ENCODE data around the gene COL12A1.

The COL12A1 gene

GRCh38 chr6:75243333-75244062 is 37.6 kb upstream of the COL12A1 start, which contains the start of gene COX7A2:
COX7A2 (minus strand) TSS chr6:75243801; CDS start chr6:75243734, 67 bp downstream.
- DNase-seq (ENCODE audit: low read depth), result peak; percentile 99
- H3K4me3 ChIP-seq (ENCODE audit: low read depth, low read length), result peak within 1 kb of the TSS; percentile 76
- TF ChIP-seq MAX (IDR thresholded peaks at IDR 0.05; ENCODE audit: low read depth, low read length) (peak; percentile 68), MYC (IDR thresholded peaks at IDR 0.05; ENCODE audit: low read depth, low read length) (peak; percentile 71), POLR2A (IDR thresholded peaks at IDR 0.05; ENCODE audit: extremely low read depth, insufficient read length) (peak; percentile 93)
- TF ChIP-seq, protein P1, sequence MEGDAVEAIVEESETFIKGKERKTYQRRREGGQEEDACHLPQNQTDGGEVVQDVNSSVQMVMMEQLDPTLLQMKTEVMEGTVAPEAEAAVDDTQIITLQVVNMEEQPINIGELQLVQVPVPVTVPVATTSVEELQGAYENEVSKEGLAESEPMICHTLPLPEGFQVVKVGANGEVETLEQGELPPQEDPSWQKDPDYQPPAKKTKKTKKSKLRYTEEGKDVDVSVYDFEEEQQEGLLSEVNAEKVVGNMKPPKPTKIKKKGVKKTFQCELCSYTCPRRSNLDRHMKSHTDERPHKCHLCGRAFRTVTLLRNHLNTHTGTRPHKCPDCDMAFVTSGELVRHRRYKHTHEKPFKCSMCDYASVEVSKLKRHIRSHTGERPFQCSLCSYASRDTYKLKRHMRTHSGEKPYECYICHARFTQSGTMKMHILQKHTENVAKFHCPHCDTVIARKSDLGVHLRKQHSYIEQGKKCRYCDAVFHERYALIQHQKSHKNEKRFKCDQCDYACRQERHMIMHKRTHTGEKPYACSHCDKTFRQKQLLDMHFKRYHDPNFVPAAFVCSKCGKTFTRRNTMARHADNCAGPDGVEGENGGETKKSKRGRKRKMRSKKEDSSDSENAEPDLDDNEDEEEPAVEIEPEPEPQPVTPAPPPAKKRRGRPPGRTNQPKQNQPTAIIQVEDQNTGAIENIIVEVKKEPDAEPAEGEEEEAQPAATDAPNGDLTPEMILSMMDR (IDR thresholded peaks at IDR 0.05; ENCODE audit: low read depth, low read length), result no peak

GRCh38 chr6:75236630-75237029 is 30.8 kb upstream of the COL12A1 start:
- TF ChIP-seq MYC (IDR thresholded peaks at IDR 0.05; ENCODE audit: low read depth, low read length) (no peak), POLR2A (IDR thresholded peaks at IDR 0.05; ENCODE audit: extremely low read depth, insufficient read length) (no peak), MAX (IDR thresholded peaks at IDR 0.05; ENCODE audit: low read depth, low read length) (no peak)
- DNase-seq (ENCODE audit: low read depth), result no peak
- no peak overlapping the region for H3K4me3 ChIP-seq (ENCODE audit: low read depth, low read length)

DNA sequence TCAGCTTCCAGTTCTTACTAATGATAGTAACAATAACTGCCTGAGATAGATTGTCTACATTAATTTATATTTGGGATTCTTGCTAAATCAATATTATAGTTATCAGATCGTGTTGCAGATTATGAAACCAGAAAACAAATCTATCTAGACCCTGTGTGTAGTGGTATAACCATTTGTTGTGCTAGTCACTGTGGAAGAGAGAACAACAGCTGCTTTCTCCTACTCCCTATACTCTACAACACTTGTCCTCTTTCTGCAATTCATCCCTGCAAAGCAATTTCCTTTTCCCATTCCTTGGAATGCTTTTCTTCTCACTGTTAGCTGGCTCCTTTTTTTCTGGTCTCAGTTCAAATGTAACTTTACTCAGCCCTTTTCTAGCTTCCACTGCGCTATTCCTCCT is 29.4 kb upstream of the COL12A1 start:
- no peak for DNase-seq (ENCODE audit: low read depth)
- no peak for TF ChIP-seq MAX (IDR thresholded peaks at IDR 0.05; ENCODE audit: low read depth, low read length)
- TF ChIP-seq POLR2A (IDR thresholded peaks at IDR 0.05; ENCODE audit: extremely low read depth, insufficient read length), result no peak
- no peak for TF ChIP-seq MYC (IDR thresholded peaks at IDR 0.05; ENCODE audit: low read depth, low read length)
- TF ChIP-seq, protein P1 (IDR thresholded peaks at IDR 0.05; ENCODE audit: low read depth, low read length), result no peak
- no peak overlapping the region for H3K4me3 ChIP-seq (ENCODE audit: low read depth, low read length)

GRCh38 chr6:75234126-75234865 is 28.4 kb upstream of the COL12A1 start:
- TF ChIP-seq, protein P1 (IDR thresholded peaks at IDR 0.05; ENCODE audit: low read depth, low read length), result no peak
- TF ChIP-seq MYC (IDR thresholded peaks at IDR 0.05; ENCODE audit: low read depth, low read length) (no peak), POLR2A (IDR thresholded peaks at IDR 0.05; ENCODE audit: extremely low read depth, insufficient read length) (no peak), MAX (IDR thresholded peaks at IDR 0.05; ENCODE audit: low read depth, low read length) (no peak)
- DNase-seq (ENCODE audit: low read depth), result no peak
- no peak overlapping the region for H3K4me3 ChIP-seq (ENCODE audit: low read depth, low read length)

DNA sequence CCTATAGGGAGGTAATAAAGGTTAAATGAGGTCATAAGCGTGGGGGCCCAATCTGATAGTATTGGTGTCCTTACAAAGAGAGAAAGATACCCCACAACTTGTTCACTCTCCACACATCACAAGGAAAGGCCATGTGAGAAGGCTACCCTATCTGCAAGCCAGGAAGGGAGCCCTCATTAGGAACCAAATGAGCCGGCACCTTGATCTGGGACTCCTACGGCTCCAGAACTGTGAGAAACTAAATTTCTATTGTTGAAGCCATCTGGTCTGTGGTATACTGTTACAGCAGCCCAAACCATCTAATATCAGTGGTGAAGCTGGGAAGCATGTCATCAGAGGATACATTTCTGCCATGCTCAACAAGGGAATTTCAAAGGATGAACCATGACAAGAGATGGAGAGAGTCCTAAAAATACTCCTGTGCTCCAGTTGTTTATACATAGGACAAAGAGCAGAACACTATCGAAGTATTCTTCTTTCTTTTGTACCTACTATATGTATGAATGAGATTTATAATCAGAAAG is 27.3 kb upstream of the COL12A1 start:
- TF ChIP-seq, protein P1 (IDR thresholded peaks at IDR 0.05; ENCODE audit: low read depth, low read length), result no peak
- TF ChIP-seq MAX (IDR thresholded peaks at IDR 0.05; ENCODE audit: low read depth, low read length) (no peak), MYC (IDR thresholded peaks at IDR 0.05; ENCODE audit: low read depth, low read length) (no peak), POLR2A (IDR thresholded peaks at IDR 0.05; ENCODE audit: extremely low read depth, insufficient read length) (no peak)
- no peak overlapping the region for H3K4me3 ChIP-seq (ENCODE audit: low read depth, low read length)
- DNase-seq (ENCODE audit: low read depth), result no peak
